Measurements from ENCODE around the gene ZBTB20. TPM values are rescaled to one million over a fixed set of nuclear protein-coding genes. Genes with fewer than 3 reads are reported as not detected.

Gene ZBTB20
- total RNA-seq, 1 donor from 2014 or later: 61.0 TPM

DNA sequence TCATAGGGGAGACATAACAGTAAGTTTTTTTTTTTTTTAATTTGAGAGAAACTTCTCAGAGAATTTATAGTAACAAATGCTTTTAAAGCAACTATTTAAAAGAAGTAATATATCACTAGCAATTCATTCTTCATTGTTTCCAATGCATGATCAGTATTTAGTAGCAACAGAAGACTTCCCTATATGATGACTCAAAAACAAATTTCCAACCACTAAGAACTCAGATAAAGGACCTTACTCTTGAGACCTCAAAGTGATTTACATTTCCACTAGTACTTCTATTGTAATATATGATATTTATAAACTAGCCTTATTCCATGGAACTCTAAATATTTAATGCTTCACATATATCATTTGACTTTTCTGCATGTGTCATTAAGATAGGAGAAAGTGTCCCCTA is 356.3 kb downstream of the ZBTB20 start:
- Histone ChIP-seq H3K4me1 (no peaks in the 10 kb centered on the region), H3K27me3 (no peaks in the 10 kb centered on the region), H3K36me3 (no peaks in the 10 kb centered on the region), H3K27ac (no peak overlapping the region), H3K9me3 (no peaks in the 10 kb centered on the region), H3K4me3 (no peak overlapping the region)
- TF ChIP-seq, protein P1, sequence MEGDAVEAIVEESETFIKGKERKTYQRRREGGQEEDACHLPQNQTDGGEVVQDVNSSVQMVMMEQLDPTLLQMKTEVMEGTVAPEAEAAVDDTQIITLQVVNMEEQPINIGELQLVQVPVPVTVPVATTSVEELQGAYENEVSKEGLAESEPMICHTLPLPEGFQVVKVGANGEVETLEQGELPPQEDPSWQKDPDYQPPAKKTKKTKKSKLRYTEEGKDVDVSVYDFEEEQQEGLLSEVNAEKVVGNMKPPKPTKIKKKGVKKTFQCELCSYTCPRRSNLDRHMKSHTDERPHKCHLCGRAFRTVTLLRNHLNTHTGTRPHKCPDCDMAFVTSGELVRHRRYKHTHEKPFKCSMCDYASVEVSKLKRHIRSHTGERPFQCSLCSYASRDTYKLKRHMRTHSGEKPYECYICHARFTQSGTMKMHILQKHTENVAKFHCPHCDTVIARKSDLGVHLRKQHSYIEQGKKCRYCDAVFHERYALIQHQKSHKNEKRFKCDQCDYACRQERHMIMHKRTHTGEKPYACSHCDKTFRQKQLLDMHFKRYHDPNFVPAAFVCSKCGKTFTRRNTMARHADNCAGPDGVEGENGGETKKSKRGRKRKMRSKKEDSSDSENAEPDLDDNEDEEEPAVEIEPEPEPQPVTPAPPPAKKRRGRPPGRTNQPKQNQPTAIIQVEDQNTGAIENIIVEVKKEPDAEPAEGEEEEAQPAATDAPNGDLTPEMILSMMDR (IDR thresholded peaks at IDR 0.05): no peak
- DNase-seq (no peak), ATAC-seq (no peak)
- intact Hi-C loops (cut with DNase I): no loop called here

- no peak overlapping the region for H3K4me3 ChIP-seq
- intact Hi-C loops (cut with DNase I): no loop called here
- H3K4me1 ChIP-seq: no peaks in the 10 kb centered on the region
- no peak overlapping the region for H3K27ac ChIP-seq
- H3K9me3 ChIP-seq: no peaks in the 10 kb centered on the region
- no peak for ATAC-seq
- TF ChIP-seq, protein P1 (IDR thresholded peaks at IDR 0.05): no peak
- no peak for DNase-seq
- H3K36me3 ChIP-seq: no peaks in the 10 kb centered on the region
- H3K27me3 ChIP-seq: no peaks in the 10 kb centered on the region
Observed at GRCh38 chr3:114789803-114790202, 357.3 kb downstream of the ZBTB20 start.

DNA sequence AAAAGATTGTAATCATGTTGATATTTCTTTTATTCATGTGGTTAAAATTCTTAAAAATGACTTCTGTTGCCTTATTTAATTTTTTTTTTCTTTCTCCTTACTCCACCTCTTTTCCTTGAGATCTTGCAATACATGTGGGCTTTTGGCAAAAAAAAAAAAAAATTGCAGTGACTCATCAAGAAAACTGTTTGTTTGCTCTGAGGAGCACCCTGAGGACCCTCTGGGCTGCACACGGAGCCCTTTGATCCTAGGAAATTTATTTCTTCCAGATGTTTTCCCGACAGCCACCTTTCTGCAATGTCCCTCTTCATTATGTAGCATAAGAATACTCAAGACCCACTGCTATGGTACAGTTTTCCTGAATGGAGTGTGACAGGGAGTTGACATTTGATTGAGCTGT is 371.7 kb downstream of the ZBTB20 start:
- no peak for ATAC-seq
- peaks cover 12% of the 10 kb centered on the region for H3K9me3 ChIP-seq
- H3K36me3 ChIP-seq: no peaks in the 10 kb centered on the region
- H3K27ac ChIP-seq: no peak overlapping the region
- intact Hi-C loops (cut with DNase I): no loop called here
- no peaks in the 10 kb centered on the region for H3K4me1 ChIP-seq
- H3K4me3 ChIP-seq: no peak overlapping the region
- H3K27me3 ChIP-seq: no peaks in the 10 kb centered on the region
- TF ChIP-seq, protein P1 (IDR thresholded peaks at IDR 0.05): no peak
- DNase-seq: no peak

DNA sequence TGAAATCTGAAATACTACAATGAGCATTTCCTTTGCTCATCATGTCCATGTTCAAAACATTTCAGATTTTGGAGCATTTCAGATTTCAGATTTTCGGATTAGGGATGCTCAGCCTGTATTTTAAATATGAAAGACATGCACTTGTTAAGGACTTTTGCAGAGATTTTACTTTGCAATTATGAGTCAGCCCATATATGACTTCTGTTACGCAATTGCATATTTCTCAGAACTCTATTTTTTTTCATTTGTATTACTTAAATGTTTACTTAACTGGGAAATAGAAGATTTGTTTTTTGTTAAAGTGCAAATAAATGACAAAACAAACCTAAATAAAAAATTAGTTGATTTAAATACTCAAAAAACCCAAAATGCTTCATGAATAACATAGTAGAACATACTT is 376.2 kb downstream of the ZBTB20 start:
- DNase-seq (no peak), ATAC-seq (no peak)
- Histone ChIP-seq H3K4me3 (no peak overlapping the region), H3K27me3 (no peaks in the 10 kb centered on the region), H3K9me3 (peaks cover 12% of the 10 kb centered on the region), H3K4me1 (no peaks in the 10 kb centered on the region), H3K36me3 (no peaks in the 10 kb centered on the region), H3K27ac (no peak overlapping the region)
- intact Hi-C loops (cut with DNase I): no loop called here
- TF ChIP-seq, protein P1 (IDR thresholded peaks at IDR 0.05): no peak

GRCh38 chr3:114764056-114764492 is 383.0 kb downstream of the ZBTB20 start:
- intact Hi-C loops (cut with DNase I): no loop called here
- TF ChIP-seq, protein P1 (IDR thresholded peaks at IDR 0.05): no peak
- Histone ChIP-seq H3K27ac (no peak overlapping the region), H3K36me3 (no peaks in the 10 kb centered on the region), H3K27me3 (no peaks in the 10 kb centered on the region), H3K9me3 (no peaks in the 10 kb centered on the region), H3K4me3 (no peak overlapping the region), H3K4me1 (no peaks in the 10 kb centered on the region)
- no peak for ATAC-seq
- no peak for DNase-seq

DNA sequence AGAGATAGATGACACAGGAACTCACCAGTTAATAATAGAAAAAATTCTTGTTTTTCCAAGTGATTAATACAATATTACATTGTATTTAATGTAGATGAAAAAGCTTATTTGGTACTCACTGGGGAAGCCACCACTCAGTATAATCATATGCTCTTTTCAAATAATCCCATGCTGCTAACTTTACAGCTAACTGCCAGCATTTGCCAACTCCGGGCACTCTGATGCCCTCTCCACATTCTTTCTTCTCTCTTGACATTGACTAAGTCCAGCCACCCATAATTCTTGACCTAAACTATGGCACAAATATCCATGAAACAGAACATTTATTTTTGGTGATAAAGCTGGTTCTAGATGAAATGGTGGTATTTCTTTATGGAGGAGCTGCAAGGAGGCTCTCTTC is 384.9 kb downstream of the ZBTB20 start:
- ATAC-seq (no peak), DNase-seq (no peak)
- Histone ChIP-seq H3K9me3 (no peaks in the 10 kb centered on the region), H3K27me3 (no peaks in the 10 kb centered on the region), H3K27ac (no peak overlapping the region), H3K36me3 (no peaks in the 10 kb centered on the region), H3K4me3 (no peak overlapping the region), H3K4me1 (no peaks in the 10 kb centered on the region)
- intact Hi-C loops (cut with DNase I): no loop called here
- TF ChIP-seq, protein P1 (IDR thresholded peaks at IDR 0.05): no peak

Measured in upper lobe of right lung (tissue), 1 donor.